AG08396 (cell line): Measurements from ENCODE around the gene GMPPA.

ENCODE experiments used
- DNase-seq: peaks from one replicate; pipeline ENCODE4 v3.0.0; 2012; ENCODE audit warnings: low spot score, mixed read lengths

Gene GMPPA

GRCh38 chr2:219486380-219486959 lies 12.2 kb upstream of the GMPPA start:
- no peak for DNase-seq

GRCh38 chr2:219488149-219488843 lies 10.4 kb upstream of the GMPPA start:
- DNase-seq = no peak

- no peak for DNase-seq
These were observed 9.9 kb upstream of the GMPPA start for GRCh38 chr2:219488844-219489194.

GRCh38 chr2:219489315-219489714 lies 9.4 kb upstream of the GMPPA start:
- no peak for DNase-seq

- no peak for DNase-seq
These were observed 8.5 kb upstream of the GMPPA start for GRCh38 chr2:219490186-219490585.

GRCh38 chr2:219490600-219491130 lies 8.0 kb upstream of the GMPPA start:
- DNase-seq = no peak

- no peak for DNase-seq
These were observed 7.3 kb upstream of the GMPPA start for GRCh38 chr2:219491278-219491963.

- no peak for DNase-seq
These were observed 6.1 kb upstream of the GMPPA start for GRCh38 chr2:219492575-219492974.

- no peak for DNase-seq
These were observed 5.6 kb upstream of the GMPPA start for GRCh38 chr2:219493086-219493485.

GRCh38 chr2:219494952-219495530 lies 3.6 kb upstream of the GMPPA start:
- DNase-seq = no peak

- DNase-seq = peak; percentile 89
These were observed 3.1 kb upstream of the GMPPA start for GRCh38 chr2:219495531-219496122.

- no peak for DNase-seq
These were observed 2.4 kb upstream of the GMPPA start for GRCh38 chr2:219496247-219496824.

- DNase-seq = no peak
These were observed 1.7 kb upstream of the GMPPA start for GRCh38 chr2:219496825-219497494.

GRCh38 chr2:219497495-219498279 lies 1.0 kb upstream of the GMPPA start:
- peak; percentile 95 for DNase-seq

- no peak for DNase-seq
These were observed 292 bp downstream of the GMPPA start for GRCh38 chr2:219499058-219499307.

- DNase-seq = no peak
These were observed 864 bp downstream of the GMPPA start for GRCh38 chr2:219499555-219499954.

- DNase-seq = no peak
These were observed 1.4 kb downstream of the GMPPA start for GRCh38 chr2:219500135-219500534.

GRCh38 chr2:219501849-219502248 lies 3.2 kb downstream of the GMPPA start:
- DNase-seq = no peak

- DNase-seq = no peak
These were observed 3.9 kb downstream of the GMPPA start for GRCh38 chr2:219502618-219503017.

GRCh38 chr2:219505585-219505984 lies 6.9 kb downstream of the GMPPA start:
- no peak for DNase-seq
